Smooth muscle cell of the brain vasculature (primary cell): ENCODE results near the gene SLC39A9.

Experiments used
- DNase-seq: peaks from one replicate; pipeline ENCODE4 v3.0.0-alpha.2; 2012; ENCODE audit warnings: low read depth, low spot score

Gene SLC39A9, protein sequence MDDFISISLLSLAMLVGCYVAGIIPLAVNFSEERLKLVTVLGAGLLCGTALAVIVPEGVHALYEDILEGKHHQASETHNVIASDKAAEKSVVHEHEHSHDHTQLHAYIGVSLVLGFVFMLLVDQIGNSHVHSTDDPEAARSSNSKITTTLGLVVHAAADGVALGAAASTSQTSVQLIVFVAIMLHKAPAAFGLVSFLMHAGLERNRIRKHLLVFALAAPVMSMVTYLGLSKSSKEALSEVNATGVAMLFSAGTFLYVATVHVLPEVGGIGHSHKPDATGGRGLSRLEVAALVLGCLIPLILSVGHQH

DNA sequence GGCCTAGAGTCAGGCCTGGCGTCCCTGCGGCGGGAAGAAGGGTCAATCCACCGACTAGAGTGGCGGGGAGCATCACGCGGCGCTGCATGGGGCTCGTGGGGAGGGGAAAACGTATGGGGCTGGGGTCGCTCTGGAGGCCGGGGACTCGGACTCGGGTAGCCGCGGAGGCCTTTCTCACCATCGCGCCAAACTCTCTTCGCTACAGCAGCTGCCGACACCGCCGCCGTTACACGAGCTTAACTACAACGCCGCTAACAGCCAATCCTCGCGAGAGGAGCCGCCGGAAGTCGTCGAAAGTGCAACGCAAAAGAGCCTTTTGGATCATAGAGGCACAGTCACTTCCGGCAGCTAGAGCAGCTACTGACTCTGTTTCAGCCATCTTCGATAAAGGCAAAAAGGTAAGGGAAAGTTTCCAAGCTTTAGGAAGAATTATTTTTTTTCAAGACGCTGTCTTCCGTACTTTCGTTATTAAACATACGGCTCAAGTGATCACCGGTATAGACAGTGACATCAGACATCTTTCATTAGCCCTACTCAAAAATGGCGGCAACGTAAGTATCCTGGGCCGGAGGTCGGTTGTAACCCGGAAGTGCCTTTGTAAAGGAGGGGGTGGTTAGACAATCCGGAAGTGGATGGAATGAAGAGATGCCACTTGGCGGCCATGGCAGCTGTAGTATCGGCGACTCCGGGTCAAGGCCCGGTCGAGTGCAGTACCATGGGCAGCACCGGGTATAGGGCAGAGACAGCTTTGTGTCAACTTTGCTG lies at the start of gene SLC39A9, which contains the start of gene ERH:
Gene SLC39A9, plus strand, starts transcription at position 640 of the 765 bp plus-strand sequence. CDS start 678 bp downstream, outside the sequence.
Gene ERH, minus strand, starts transcription at position 247 of the 765 bp plus-strand sequence. Its CDS starts 66 bp downstream, at position 181.
- peak; percentile 94 for DNase-seq

DNA sequence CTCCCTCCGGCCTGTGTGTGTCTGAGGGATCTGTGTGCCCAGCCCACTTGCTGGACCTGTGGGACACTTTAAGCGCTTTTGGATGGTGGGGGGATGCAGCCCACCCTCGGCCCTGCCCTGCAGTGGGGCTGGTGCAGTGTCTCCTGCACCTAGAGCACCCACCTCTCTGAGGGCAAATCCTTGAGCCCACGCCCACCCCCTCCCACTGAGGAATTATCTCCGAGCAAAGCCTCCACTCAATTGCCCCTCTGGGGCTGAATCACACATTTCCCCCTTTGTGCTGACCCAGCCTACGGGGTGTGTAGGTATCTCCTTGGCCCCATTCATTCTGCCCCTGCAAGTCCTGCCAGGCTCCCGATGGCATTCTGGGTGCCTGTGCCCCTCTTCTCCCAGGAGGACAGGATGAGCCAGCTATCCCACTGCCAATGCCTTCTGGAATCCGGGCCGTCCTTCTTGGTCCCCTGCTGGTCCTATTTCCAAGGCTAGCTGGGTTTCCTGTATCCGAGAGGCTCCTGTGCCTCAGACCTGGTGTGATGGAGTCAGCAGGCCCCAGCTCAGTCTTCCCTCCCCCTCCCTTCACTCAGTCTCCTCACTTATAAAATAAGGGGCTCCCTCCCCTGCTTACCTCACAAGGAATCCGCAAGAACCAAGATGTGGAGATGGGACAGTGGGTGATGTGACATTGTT lies 49.3 kb upstream of the SLC39A9 start:
- DNase-seq = no peak

DNA sequence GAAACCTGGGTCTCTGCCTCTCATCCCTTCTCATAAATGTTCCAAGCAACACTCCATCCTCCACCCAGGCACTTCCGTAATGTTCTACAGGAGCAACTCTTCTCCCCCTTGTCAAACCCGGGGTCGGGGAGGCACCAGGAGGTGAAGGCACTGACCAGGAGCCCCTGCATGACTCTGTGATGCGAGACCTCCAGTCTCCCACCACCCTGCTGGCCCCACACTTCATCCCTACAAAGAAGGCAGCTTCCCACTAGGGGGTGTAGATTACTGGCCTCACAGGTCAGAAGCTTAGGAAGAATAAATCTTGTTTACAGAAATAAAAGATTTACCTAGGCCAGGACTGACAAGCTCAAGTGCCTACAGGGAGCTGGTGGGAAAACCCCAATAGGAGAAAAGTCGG lies 47.6 kb upstream of the SLC39A9 start:
- DNase-seq = no peak

DNA sequence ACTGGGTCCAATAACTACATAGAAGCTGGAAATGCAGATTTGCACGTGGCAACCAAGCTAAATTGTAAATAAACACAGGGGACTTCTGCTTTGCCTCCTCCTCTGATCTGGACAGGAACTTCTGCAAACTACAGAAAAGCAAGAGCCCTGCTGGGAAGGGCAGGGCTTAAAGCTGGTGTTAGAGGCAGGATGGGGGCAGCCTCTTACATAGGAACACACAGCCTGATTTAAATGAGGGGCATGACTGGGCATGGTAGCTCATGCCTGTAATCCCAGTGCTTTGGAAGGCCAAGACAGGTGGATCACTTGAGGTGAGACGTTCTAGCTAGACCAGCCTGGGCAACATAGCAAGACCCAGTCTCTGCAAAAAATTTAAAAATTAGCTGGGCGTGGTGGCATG lies 47.1 kb upstream of the SLC39A9 start:
- no peak for DNase-seq

DNA sequence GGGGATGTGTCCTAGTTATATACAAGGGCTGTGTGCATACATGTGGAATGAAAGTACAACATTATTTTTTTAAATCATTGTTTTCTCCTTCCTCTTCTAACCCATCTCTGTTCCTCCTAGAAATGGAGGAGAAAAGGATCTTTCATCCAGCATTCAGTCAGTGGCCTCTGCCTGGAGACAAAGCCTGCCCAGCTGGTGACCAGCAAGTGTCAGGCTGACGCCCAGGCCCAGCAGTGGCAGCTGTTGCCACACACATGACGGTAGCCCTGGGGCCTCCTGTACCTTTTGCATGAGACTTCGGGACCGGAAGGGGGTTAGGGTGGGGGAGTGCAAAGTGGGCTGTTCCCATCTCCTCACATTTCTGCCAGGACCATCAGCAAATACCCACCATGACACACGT lies 46.6 kb upstream of the SLC39A9 start:
- no peak for DNase-seq

DNA sequence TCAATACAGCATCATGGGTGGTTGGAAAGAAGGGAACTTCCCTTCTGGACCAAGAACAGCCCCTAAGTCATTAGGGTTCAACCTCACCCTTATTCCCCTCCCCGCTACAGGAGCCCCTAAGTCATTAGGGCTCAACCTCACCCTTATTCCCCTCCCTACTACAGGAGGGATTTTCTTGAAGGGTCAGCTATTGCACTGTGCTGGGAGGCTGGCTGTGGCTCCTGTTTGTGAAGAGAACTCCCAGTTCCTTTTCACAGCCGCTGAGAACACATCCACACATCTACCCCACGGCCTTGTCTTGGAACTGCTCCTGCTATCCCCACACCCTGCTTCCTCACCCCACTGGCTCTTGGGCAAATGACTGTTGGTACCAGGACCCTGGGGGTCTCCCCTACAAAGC lies 45.3 kb upstream of the SLC39A9 start:
- no peak for DNase-seq

DNA sequence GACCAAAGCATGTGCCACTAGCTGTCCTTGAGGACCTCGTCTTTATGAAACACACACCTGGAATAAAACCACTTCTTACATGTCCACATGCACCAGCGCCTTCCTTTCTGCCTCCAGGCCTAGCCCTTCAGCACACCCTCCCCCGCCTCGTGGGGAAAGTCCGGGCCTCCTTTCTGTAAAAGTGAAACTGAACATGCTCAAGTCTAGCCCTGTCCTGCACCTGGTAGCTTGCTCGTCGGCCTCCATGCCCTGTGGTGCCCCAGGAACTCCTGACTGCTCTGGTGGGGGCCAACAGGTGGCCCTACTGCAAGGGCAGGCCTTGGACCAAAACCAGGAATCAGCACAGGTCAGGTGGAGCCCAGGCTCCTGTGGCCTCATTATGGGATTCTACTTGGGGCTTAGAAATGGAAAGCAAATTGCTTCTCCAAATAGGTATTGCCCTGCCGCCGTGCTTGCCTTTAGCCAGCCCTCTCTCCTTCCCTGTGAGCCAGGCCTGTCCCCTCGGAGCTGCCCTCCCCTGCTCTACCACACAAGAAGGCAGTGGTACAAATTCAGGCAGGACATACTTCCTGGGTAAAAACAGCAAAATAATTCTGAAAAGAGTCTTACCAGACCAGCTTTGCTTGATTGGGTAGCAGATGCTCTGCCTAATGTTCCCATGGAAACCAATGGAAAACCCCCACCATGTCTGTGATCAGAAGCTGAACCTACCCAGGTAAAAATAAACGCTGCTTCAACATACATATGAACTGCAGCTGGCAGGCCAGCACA lies 43.9 kb upstream of the SLC39A9 start:
- no peak for DNase-seq

DNA sequence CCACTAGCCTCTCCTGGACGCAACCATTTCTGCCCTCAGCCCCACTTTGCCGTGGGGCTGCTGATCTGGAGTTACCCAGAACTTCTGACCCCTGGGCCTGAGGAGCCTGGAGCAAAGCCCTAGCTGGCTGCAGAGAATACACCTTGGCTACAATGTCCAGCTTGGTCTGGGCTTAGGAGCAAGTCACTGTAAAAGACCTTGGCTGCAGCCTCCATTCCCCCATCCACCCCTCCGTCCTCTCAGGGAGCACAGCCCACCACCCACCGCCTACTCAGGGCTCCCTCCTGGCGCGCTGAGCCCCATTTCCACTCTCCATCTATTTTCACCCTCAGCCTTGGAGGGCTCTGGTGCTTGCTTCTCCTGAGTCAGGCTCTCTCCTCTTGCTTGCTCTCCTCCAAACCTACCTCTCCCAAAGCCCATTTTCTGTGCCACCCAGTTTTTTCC lies 43.3 kb upstream of the SLC39A9 start:
- DNase-seq = no peak

DNA sequence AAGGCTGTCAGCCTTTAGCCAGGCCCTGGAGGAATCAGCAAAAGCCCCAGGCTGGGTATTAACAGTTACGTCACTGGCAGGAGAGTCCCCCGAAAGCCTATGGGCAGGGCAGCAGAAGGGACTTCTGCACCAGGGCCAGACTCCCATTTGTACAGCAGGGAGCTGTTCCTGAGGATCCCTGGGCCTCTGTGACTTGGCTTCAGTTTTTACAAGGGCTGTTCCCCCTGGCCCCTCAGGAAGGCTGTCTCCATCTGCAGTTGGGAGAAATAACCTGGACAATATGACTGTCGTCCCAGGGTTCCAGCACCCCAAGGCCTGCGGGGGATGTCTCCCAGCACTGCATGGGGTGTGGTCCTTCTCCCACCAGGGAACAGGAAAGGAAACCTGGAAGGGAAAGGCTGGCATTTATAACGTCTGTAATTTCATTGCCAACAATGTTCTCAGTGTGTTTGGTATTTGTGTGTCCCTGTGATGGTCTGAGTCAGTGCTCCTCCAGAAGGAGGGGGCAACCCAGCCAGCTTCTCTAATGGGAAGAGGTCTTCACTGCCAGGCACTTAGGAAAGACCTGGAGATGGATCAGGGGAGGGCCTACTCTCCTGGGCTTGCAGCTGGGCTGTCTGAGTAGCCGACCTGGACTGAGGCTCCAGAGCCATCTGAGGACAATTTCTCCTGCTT lies 42.7 kb upstream of the SLC39A9 start:
- DNase-seq = no peak

DNA sequence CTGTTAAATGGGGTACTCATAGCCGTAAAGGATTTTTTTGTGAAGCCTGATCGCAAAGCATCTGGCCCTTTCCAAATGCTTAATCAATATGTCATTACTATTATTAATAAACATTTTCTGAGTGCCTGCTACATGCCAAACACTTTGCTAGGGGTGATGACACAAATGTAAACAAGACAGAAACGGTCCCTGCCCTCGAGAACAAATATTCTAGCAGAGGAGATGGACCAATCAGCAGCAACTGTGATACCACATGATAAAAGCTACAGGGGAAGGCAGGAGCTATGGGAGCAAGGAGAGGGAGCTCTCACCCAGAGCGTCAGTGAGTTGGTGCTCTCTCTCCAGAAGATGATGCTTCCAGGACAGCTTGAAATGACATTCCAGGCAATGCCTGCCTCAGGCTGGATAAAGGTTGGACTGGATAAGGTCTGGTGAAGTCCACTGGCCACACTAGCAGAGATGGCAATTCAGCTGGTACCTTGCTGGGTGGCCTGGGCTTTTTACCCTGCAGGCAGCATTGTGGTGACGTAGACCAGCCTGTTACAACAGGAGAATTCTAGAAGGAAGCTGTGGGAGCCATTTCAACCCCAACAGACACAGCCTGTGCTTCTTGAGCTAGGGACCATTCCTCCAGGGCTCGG lies 41.5 kb upstream of the SLC39A9 start:
- no peak for DNase-seq

DNA sequence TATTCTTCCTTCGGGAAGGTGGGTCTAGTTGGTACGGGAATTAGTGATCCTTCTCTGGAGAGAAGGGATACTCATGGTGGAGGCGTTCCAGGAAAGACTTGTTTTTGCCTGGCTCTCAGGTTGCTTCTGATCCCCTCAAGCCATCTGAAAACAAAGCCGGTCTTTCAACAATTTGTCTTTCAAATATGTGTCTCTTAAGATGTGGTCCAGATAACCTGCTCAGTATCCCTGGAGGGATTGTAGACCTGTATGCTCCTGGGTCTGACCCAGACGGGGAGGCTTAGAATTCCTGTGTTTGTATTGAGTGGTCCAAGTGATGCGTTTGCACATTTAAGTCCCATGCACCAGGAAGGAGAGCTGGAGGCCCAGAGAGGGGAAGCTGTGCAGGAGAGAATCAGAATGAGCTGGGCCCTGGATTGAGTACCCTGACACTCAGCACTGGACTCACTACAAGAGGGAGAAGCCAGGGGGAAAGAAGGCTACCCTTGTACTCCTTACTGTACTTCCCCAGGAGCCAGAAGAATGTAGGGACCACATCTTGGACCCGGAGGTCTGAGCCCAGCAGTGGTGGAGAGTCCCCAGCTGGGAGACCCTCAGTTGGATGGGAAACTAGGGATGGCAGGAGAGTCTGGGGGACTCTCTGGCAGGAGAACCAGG lies 40.8 kb upstream of the SLC39A9 start:
- no peak for DNase-seq

DNA sequence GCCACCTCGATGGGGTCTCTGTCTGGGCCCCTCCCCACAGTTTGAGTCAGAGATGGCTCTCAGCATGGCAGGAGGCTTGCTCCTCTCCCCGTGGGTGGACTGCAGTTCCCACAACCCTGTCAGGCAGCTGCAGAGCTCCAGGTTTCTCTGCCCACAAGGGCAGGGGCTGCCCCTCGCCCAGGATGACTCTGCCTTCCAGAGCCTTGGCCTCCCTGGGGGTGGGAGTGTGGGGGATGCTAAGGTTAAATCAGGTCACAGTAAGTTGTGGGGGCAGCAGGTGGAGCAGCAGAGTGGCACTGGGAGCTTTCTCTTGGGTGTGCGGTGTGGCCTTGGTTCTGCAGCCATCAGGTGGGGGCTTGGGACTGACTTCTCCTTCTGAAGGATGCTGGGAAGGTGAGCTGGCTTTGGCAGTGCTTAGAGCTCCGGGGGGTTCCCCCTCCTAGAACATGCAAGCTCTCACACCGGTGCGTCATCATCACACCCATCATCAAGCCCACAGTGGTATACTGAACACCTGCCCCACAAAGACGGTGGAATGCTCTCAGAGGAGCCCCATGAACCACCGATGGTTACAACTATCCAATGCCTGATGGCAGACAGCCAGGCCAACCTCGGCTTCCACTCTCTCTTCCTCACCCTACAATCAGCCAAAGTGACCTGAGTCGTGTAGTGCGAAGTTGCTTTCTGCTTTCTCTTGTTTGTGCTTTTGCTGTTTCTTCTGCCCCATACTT lies 40.1 kb upstream of the SLC39A9 start:
- no peak for DNase-seq

DNA sequence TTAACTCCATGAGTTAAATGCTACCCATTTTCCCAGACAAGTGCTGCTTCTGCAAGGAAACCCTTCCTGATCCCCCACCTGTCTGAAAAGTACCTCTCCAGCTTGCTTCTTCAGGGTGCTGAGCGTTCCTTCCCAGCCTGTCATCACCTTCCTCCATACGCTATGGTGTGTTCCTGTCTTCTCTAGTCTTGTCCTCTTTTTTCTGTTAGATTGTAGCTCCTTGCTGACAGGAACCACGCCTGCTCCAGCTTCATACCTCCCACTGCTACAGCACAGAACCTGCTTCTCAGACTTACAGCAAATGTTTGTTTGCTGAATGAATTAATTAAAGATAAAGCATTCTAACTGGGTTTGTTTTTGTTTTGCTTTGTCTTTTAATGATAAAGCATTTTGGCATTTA lies 39.5 kb upstream of the SLC39A9 start:
- no peak for DNase-seq

DNA sequence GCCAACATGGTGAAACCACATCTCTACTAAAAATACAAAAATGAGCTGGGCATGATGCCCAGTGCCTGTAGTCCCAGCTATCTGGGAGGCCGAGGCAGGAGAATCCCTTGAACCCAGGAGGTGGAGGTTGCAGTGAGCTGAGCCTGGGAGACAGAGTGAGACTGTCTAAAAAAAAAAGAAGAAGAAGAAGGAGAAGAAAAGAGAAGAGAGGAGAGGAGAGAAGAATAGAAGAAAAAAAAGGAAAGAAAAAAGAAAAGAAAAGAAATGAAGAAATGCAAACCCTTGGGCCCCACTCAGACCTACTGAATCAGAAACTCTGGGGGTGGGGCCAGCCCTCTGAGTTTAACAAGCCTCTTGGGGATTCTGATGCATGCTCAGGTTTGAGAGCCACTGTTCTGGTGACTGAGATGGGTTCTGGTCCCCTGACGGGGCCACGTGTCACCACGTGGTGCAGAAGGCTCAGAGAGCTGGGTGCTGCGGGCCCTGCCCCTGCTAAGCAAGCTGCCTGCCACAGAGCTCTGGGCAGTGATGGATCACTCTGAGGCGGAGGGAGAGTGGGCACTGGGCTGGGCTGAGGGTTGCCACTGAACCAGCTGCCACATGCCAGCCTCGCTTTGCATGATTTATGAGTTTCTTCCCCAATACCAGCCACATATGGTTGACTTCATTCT lies 37.9 kb upstream of the SLC39A9 start:
- no peak for DNase-seq

DNA sequence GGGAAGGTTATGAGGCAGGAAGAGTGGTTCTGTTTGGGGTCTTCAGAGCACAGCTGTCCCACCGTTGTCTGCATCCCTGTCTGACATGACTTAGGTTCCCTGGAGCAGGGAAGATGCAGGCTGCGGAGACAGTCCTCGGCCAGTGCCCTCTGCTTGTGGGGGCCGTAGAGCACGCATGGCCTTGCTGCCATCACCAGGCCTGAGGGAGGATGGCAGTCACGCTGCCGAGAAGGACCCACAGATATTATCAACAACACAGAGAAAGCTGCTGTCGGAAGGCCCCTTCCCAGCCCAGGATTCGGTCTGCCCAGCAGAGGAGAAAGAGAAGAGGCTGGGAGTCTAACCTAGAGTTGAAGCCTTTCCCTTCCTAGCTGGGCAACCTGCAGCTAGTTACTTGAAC lies 35.4 kb upstream of the SLC39A9 start:
- DNase-seq = no peak

DNA sequence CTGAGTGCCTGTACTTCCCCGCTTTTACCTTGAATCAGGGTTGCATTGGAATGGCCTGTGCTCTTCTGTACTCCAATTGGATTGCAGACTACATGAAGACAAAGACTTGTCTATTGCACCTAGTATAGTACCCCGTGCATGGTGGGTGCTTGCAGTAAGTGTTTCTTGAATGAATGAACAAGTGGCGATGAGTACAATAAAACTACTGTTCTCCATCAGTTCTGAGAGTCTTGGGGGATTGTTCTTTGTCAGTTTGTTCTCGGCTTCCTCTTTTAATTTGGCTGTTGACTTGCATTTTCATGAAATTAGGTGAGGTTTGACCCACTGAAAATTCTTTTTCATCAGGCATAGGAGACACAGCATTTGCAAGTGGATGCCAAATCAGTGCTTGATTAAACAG lies 34.5 kb upstream of the SLC39A9 start:
- no peak for DNase-seq

DNA sequence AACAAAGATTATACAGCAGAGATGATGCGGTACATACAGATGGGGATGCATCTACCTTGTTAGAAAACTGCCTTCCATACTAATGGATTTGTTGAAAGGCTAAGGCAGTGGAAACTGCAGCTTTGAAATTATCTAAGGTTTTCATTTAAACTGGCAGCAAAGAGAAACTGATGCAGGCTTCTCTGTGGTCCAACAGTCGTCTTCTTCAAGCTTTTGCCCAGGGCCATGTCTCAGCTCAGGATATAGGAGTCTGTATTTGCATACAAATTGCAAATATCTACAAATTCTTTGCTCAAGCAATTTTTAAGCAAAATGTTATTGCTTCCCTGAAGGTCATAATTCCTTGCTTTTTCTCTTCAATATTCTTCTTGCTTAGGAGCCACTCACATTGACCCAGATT lies 34.1 kb upstream of the SLC39A9 start:
- no peak for DNase-seq

DNA sequence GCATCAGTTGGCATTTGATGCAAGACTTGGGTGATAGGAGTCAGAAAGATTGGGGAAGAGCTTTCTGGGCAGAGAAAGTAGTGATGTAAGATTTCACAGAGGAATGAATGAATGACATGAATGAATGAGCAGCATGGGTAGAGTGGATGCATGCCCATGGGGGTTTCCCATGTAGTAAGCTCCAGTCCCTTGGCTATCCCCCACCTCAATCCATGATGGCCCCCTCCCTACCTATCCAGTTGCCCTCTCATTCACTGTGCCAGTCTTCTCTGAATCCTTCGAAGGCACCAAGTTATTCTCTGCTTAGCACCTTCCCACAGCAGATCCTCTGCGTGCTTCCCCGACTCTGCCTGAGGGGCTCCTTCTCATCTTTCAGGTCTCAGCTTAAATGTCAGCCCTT lies 32.4 kb upstream of the SLC39A9 start:
- DNase-seq = no peak

DNA sequence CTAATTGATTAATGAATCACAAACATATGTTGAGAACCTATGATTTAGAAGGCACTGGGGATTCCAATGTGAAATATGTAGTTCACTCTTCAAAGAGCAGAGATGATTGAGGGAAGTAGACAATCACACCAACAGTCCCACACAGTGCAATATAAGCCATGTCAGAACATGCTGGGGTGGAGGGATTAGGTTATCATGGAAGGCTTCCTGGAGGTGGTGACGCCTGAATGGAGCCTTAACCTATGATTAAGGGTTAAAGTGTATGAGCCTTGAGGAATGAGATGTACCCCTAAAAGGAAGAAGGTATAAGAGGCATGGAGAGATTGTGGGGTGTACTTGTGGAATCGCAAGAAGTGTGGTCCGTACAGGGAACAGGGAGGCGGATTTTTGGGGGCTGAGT lies 31.7 kb upstream of the SLC39A9 start:
- DNase-seq = no peak
